OCI-LY1 (cell line): ENCODE measurements around the gene PTPRG.
"Not testable (repeated sequence)": the region's sequence is repeated elsewhere in the genome, so short reads cannot be mapped to it uniquely, and the experiment has no call there.

ENCODE experiments used
- H2AFZ ChIP-seq: fragments of 200-600 bp; sonication (generic), shearing (Covaris generic); 2 replicates; pipeline ENCODE4 v1.6.0; 2014; ENCODE audit warnings: antibody characterized with exemption, mild to moderate bottlenecking, low read length
- H3F3A ChIP-seq: fragments of 200-600 bp; sonication (generic), shearing (Covaris generic); 2 replicates; pipeline ENCODE4 v1.6.0; 2014; ENCODE audit warnings: mild to moderate bottlenecking, antibody characterized with exemption, low read length, moderate library complexity; ENCODE audit not compliant: insufficient read depth
- H3K27ac ChIP-seq: fragments of 200-600 bp; sonication (generic); 2 replicates; pipeline ENCODE4 v1.5.1; 2014; ENCODE audit warnings: low read length, mixed run types, mild to moderate bottlenecking, low read depth; ENCODE audit not compliant: poor library complexity, severe bottlenecking
- H3K27me3 ChIP-seq: fragments of 200-600 bp; sonication (generic); 2 replicates; pipeline ENCODE4 v1.6.0; 2014; ENCODE audit warnings: antibody characterized with exemption, mild to moderate bottlenecking, low read length, moderate library complexity; ENCODE audit not compliant: insufficient read depth
- H3K36me3 ChIP-seq: fragments of 200-600 bp; sonication (generic); 2 replicates; pipeline ENCODE4 v1.6.1; 2014; ENCODE audit warnings: mild to moderate bottlenecking, antibody characterized with exemption, low read length, moderate library complexity, mixed read lengths; ENCODE audit not compliant: insufficient read depth
- H3K4me1 ChIP-seq: fragments of 200-600 bp; sonication (generic); 2 replicates; pipeline ENCODE4 v1.5.1; 2014; ENCODE audit warnings: mild to moderate bottlenecking, low read length, moderate library complexity; ENCODE audit not compliant: insufficient read depth, severe bottlenecking
- H3K4me2 ChIP-seq: fragments of 200-600 bp; sonication (generic), shearing (Covaris generic); 2 replicates; pipeline ENCODE4 v1.6.1; 2014; ENCODE audit warnings: low read length
- H3K4me3 ChIP-seq: fragments of 200-600 bp; sonication (generic); 2 replicates; pipeline ENCODE4 v1.5.1; 2014; ENCODE audit warnings: low read length, low read depth, mild to moderate bottlenecking, mixed read lengths; ENCODE audit not compliant: poor library complexity, severe bottlenecking
- H3K79me2 ChIP-seq: fragments of 200-600 bp; shearing (Covaris generic); 2 replicates; pipeline ENCODE4 v1.6.1; 2016; ENCODE audit warnings: mixed run types, low read length, mixed read lengths; ENCODE audit not compliant: insufficient read depth
- H3K9ac ChIP-seq: fragments of 200-600 bp; sonication (generic), shearing (Covaris generic); 2 replicates; pipeline ENCODE4 v1.6.1; 2014; ENCODE audit warnings: mild to moderate bottlenecking, low read length, mixed read lengths
- H3K9me2 ChIP-seq: fragments of 200-600 bp; sonication (generic), shearing (Covaris generic); 2 replicates; pipeline ENCODE4 v1.6.1; 2014; ENCODE audit warnings: low read depth, mild to moderate bottlenecking, low read length, mixed read lengths
- H3K9me3 ChIP-seq: fragments of 200-600 bp; shearing (Covaris generic); 2 replicates; pipeline ENCODE4 v1.6.1; 2014; ENCODE audit warnings: low read length, mixed read lengths
- H4K20me1 ChIP-seq: fragments of 200-600 bp; sonication (generic), shearing (Covaris generic); 2 replicates; pipeline ENCODE4 v1.6.0; 2016; ENCODE audit warnings: mild to moderate bottlenecking, low read length; ENCODE audit not compliant: insufficient read depth
- CTCF ChIP-seq: fragments of 200-600 bp; sonication (generic), shearing (Covaris generic); IDR thresholded peaks from 2 replicates; pipeline ENCODE4 v1.5.1; 2017; ENCODE audit warnings: mild to moderate bottlenecking, antibody characterized with exemption, low read length, moderate library complexity, mixed read lengths
- EZH2 ChIP-seq: fragments of 200-600 bp; sonication (generic), shearing (Covaris generic); IDR thresholded peaks from 2 replicates; pipeline ENCODE4 v1.8.0; 2017; ENCODE audit warnings: borderline replicate concordance, mixed run types, mild to moderate bottlenecking, antibody characterized with exemption, low read length, moderate library complexity, mixed read lengths

Gene PTPRG

GRCh38 chr3:62032738-62033137 lies 471.4 kb downstream of the PTPRG start:
- no peaks in the 10 kb centered on the region for H3F3A ChIP-seq
- no peaks in the 10 kb centered on the region for H3K36me3 ChIP-seq
- H3K4me2 ChIP-seq = no peak overlapping the region
- no peak overlapping the region for H3K9ac ChIP-seq
- no peak overlapping the region for H3K27ac ChIP-seq
- no peaks in the 10 kb centered on the region for H3K79me2 ChIP-seq
- H3K9me3 ChIP-seq = no peaks in the 10 kb centered on the region
- H3K4me1 ChIP-seq = no peaks in the 10 kb centered on the region
- no peaks in the 10 kb centered on the region for H4K20me1 ChIP-seq
- H3K4me3 ChIP-seq = no peak overlapping the region
- H3K27me3 ChIP-seq = no peaks in the 10 kb centered on the region
- no peaks in the 10 kb centered on the region for H3K9me2 ChIP-seq
- H2AFZ ChIP-seq = no peak overlapping the region
- no peak for TF ChIP-seq CTCF
- no peak for TF ChIP-seq EZH2

GRCh38 chr3:62035402-62036057 lies 474.2 kb downstream of the PTPRG start:
- TF ChIP-seq CTCF = no peak
- no peak for TF ChIP-seq EZH2
- no peak overlapping the region for H3K4me2 ChIP-seq

DNA sequence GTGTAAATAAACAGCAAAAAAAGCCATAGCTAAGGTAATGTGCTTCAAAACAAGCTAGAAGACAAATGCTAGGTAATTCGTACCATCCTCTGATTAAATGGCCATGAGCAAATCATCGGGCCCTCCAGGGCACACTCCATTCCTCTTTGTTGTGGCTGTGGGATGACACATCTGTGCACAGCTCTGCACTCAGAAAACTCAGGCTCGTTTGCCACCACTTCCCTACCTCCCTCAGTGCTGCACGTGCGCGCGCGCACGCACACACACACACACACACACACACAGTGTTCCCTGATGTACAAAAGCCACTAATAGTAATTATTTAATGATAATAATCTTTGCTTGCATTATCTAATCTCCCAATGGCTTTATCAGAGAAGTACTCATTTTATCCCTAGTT lies 475.4 kb downstream of the PTPRG start:
- Histone ChIP-seq H2AFZ (no peak overlapping the region), H3K4me1 (no peaks in the 10 kb centered on the region), H3K4me2 (no peak overlapping the region), H4K20me1 (no peaks in the 10 kb centered on the region), H3K27ac (no peak overlapping the region), H3K9me2 (no peaks in the 10 kb centered on the region), H3K27me3 (no peaks in the 10 kb centered on the region), H3F3A (no peaks in the 10 kb centered on the region), H3K36me3 (no peaks in the 10 kb centered on the region), H3K9me3 (no peaks in the 10 kb centered on the region), H3K79me2 (no peaks in the 10 kb centered on the region), H3K9ac (no peak overlapping the region), H3K4me3 (no peak overlapping the region)
- TF ChIP-seq CTCF (no peak), EZH2 (no peak)

More at GRCh38 chr3:62035402-62036057, 474.2 kb downstream of the PTPRG start:
- H3K9me2 ChIP-seq = no peaks in the 10 kb centered on the region
- H2AFZ ChIP-seq = no peak overlapping the region
- H4K20me1 ChIP-seq = no peaks in the 10 kb centered on the region
- no peak overlapping the region for H3K9ac ChIP-seq
- H3F3A ChIP-seq = no peaks in the 10 kb centered on the region
- H3K27ac ChIP-seq = no peak overlapping the region
- H3K9me3 ChIP-seq = no peaks in the 10 kb centered on the region
- no peaks in the 10 kb centered on the region for H3K4me1 ChIP-seq
- no peaks in the 10 kb centered on the region for H3K79me2 ChIP-seq
- H3K4me3 ChIP-seq = no peak overlapping the region
- no peaks in the 10 kb centered on the region for H3K36me3 ChIP-seq
- no peaks in the 10 kb centered on the region for H3K27me3 ChIP-seq

DNA sequence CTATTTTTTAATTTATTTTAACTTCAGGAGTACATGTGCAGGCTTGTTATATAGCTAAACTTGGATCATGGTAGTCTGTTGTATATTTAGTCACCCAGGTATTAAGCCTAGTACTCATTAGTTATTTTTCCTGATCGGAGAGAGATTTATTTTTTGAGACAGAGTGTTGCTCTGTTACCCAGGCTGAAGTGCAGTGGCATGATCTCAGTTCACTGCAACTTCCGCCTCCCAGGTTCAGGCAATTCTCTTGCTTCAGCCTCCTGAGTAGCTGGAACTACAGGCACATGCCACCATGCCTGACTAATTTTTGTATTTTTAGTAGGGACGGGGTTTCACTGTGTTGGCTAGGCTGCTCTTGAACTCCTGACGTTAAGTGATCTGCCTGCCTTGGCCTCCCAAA lies 477.4 kb downstream of the PTPRG start:
- H3F3A ChIP-seq, H2AFZ ChIP-seq, H3K27me3 ChIP-seq, H3K9me2 ChIP-seq, H3K9me3 ChIP-seq, H3K9ac ChIP-seq, H3K27ac ChIP-seq, H4K20me1 ChIP-seq, H3K4me2 ChIP-seq, H3K79me2 ChIP-seq, H3K4me3 ChIP-seq, H3K36me3 ChIP-seq, H3K4me1 ChIP-seq: not testable (repeated sequence)
